ENCODE measurements around the gene CLDN34.

CLDN34 gene, protein sequence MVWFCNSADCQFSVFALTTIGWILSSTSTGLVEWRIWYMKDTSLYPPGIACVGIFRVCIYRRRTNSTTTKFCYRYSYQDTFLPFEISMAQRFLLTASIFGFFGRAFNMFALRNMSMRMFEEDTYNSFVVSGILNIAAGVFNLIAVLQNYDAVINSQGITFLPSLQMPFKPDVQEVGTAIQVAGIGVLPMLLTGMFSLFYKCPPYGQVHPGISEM

DNA sequence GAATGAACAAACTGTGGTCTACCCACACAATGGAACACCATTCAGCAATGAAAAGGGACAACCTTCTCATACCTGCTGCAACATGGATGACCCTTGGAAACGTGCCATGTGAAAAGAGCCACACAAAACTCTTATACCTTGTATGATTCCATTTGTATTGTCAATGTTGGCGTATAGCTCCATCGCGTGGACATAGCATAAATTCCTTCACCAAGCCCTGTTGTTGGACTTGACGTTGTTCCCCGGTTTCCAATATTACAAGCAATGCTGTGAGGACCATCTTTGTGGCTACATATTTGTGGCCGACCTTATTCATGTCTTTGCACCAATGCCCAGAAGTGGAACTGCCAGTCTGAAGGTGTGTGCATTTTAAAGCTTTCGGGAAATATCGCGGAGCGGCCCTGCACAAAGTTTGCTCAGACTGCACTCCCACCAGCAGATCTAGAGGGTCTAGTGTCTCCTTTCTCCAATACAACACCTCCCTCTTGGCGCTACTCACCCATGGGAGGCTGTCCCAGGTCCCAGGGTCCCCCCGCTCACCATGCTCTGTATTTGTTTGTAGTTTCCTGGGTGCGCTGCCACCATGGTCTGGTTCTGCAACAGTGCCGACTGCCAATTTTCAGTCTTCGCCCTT is at the start of gene CLDN34:
CLDN34 (plus strand) TSS at position 584 of the 634 bp plus-strand sequence; CDS start at position 584, 0 bp downstream.
- in situ Hi-C loops (cut with HindIII; ENCODE audit: low sequenced_read_pairs) = no loop called here
- TF ChIP-seq, protein P1, sequence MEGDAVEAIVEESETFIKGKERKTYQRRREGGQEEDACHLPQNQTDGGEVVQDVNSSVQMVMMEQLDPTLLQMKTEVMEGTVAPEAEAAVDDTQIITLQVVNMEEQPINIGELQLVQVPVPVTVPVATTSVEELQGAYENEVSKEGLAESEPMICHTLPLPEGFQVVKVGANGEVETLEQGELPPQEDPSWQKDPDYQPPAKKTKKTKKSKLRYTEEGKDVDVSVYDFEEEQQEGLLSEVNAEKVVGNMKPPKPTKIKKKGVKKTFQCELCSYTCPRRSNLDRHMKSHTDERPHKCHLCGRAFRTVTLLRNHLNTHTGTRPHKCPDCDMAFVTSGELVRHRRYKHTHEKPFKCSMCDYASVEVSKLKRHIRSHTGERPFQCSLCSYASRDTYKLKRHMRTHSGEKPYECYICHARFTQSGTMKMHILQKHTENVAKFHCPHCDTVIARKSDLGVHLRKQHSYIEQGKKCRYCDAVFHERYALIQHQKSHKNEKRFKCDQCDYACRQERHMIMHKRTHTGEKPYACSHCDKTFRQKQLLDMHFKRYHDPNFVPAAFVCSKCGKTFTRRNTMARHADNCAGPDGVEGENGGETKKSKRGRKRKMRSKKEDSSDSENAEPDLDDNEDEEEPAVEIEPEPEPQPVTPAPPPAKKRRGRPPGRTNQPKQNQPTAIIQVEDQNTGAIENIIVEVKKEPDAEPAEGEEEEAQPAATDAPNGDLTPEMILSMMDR (IDR thresholded peaks at IDR 0.05; ENCODE audit: low read depth, low read length, missing control alignments) = no peak
- DNase-seq (ENCODE audit: low read depth) = no peak
- no peak within 1 kb of the TSS for H3K4me3 ChIP-seq (ENCODE audit: low read depth, low read length)

DNA sequence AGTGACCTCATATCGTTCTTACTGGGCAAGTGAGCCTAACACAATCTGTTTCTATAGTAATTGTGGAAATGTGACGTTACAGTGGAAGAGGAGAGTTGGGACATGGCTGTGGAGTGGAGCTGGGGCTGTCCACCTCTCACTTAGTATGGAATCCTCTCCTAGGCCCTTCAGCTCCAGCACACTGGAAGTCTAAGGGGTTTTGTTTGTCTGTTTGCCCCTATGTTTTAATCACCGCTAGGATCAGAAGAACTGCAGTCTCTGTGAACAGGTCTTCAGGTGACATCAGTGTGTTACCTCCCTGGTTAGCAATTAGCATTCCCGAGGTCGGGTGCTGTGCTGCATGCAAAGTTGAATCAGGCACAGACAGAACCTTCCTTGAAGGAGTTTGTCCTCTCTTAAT is 49.3 kb upstream of the CLDN34 start:
- in situ Hi-C loops (cut with HindIII; ENCODE audit: low sequenced_read_pairs) = no loop called here
- no peak overlapping the region for H3K4me3 ChIP-seq (ENCODE audit: low read depth, low read length)
- no peak for DNase-seq (ENCODE audit: low read depth)
- TF ChIP-seq, protein P1 (IDR thresholded peaks at IDR 0.05; ENCODE audit: low read depth, low read length, missing control alignments) = no peak

DNA sequence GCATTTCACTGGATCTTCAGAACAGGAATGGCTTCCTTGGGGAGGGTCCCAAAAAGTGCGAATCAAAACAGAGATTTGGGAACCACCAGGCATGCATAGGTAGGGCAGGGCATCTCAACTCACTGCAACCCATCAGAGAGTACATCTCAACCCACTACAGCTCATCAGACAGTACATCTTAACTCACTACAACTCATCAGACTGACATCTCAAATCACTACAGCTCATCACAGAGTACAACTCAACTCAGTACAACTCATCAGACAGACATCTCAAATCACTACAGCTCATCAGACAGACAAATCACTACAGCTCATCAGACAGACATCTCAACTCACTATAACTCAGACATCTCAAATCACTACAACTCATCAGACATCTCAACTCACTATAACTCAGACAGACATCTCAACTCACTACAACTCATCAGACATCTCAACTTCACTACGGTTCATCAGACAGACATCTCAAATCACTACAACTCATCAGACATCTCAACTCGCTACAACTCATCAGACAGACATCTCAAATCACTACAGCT is 47.5 kb upstream of the CLDN34 start:
- TF ChIP-seq, protein P1 (IDR thresholded peaks at IDR 0.05; ENCODE audit: low read depth, low read length, missing control alignments) = no peak
- DNase-seq (ENCODE audit: low read depth) = no peak
- no peak overlapping the region for H3K4me3 ChIP-seq (ENCODE audit: low read depth, low read length)
- in situ Hi-C loops (cut with HindIII; ENCODE audit: low sequenced_read_pairs) = no loop called here

DNA sequence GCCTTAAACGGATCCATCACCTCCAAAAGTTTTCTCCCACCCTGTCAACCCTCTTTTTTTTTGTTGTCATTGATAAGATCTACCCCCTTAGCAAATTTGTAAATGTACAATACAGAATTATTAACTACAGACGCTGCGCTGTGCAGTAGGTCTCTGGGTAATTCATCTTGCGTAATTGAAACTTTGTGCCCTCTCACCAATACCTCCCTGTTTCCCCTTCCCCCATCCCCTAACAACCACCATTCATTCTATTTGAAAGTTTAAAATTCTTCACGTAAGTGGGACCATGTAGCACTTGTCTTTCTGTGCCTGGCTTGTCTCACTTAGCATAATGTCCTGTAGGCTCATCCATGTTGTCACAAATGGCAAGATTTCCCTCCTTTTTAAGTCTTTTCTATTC is 45.8 kb upstream of the CLDN34 start:
- TF ChIP-seq, protein P1 (IDR thresholded peaks at IDR 0.05; ENCODE audit: low read depth, low read length, missing control alignments) = no peak
- DNase-seq (ENCODE audit: low read depth) = no peak
- in situ Hi-C loops (cut with HindIII; ENCODE audit: low sequenced_read_pairs) = no loop called here
- H3K4me3 ChIP-seq (ENCODE audit: low read depth, low read length) = no peak overlapping the region

DNA sequence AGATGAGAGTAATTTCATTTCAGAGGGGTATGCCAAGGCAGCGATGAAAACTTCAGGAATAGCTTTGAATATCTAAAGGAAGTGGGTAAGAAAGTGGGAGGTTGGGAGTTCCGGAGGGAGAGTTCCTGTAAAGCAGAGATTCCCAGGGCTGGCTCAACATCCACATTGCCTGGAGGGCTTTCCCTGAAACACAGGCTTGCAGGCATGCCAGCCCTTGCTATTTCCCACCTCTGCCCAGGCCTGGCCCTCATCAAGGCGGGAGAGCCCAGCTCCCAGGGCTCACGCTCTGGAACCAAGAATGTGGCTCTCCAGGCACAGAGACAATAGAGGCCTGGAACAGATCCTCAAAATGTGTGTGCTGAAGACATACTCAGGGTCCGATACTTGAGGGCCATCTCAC is 43.8 kb upstream of the CLDN34 start:
- DNase-seq (ENCODE audit: low read depth) = no peak
- in situ Hi-C loops (cut with HindIII; ENCODE audit: low sequenced_read_pairs) = no loop called here

DNA sequence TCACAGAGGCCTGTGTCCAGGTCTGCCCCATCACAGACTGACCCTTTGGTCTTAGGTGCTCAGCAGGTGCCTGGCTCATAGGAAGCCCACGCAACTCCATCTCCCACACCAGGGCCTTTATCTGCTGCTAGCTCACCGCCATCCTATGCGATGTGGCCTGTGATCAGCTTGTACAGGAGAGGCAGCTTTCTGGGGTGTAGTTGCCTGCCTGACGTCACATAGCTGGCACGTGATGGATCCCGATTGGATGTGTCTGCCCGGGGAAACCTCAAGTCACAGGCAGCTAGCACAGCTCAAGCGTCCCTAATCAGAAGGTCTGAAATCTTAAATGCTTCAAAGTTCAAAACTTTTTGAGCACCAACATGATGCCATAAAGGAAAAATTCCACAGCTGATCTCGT is 41.2 kb upstream of the CLDN34 start:
- in situ Hi-C loops (cut with HindIII; ENCODE audit: low sequenced_read_pairs) = no loop called here
- TF ChIP-seq, protein P1 (IDR thresholded peaks at IDR 0.05; ENCODE audit: low read depth, low read length, missing control alignments) = no peak
- DNase-seq (ENCODE audit: low read depth) = no peak
- H3K4me3 ChIP-seq (ENCODE audit: low read depth, low read length) = no peak overlapping the region

More for the DNA sequence above, 43.8 kb upstream of the CLDN34 start:
- TF ChIP-seq, protein P1 (IDR thresholded peaks at IDR 0.05; ENCODE audit: low read depth, low read length, missing control alignments) = no peak
- H3K4me3 ChIP-seq (ENCODE audit: low read depth, low read length) = no peak overlapping the region
